ENCODE measurements around the gene EGFL8.
"Not testable (repeated sequence)": the region's sequence is repeated elsewhere in the genome, so short reads cannot be mapped to it uniquely, and the experiment has no call there.

Gene EGFL8

GRCh38 chr6:32140420-32141046, 23.9 kb upstream of the EGFL8 start:
- TF ChIP-seq, protein P1, sequence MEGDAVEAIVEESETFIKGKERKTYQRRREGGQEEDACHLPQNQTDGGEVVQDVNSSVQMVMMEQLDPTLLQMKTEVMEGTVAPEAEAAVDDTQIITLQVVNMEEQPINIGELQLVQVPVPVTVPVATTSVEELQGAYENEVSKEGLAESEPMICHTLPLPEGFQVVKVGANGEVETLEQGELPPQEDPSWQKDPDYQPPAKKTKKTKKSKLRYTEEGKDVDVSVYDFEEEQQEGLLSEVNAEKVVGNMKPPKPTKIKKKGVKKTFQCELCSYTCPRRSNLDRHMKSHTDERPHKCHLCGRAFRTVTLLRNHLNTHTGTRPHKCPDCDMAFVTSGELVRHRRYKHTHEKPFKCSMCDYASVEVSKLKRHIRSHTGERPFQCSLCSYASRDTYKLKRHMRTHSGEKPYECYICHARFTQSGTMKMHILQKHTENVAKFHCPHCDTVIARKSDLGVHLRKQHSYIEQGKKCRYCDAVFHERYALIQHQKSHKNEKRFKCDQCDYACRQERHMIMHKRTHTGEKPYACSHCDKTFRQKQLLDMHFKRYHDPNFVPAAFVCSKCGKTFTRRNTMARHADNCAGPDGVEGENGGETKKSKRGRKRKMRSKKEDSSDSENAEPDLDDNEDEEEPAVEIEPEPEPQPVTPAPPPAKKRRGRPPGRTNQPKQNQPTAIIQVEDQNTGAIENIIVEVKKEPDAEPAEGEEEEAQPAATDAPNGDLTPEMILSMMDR (IDR thresholded peaks at IDR 0.05; ENCODE audit: control insufficient read depth, insufficient read depth, low read depth, low read length, missing control alignments): no peak
- DNase-seq (ENCODE audit: low read depth): no peak
- no peak overlapping the region for H3K4me3 ChIP-seq (ENCODE audit: control insufficient read depth, low read depth, low read length)

DNA sequence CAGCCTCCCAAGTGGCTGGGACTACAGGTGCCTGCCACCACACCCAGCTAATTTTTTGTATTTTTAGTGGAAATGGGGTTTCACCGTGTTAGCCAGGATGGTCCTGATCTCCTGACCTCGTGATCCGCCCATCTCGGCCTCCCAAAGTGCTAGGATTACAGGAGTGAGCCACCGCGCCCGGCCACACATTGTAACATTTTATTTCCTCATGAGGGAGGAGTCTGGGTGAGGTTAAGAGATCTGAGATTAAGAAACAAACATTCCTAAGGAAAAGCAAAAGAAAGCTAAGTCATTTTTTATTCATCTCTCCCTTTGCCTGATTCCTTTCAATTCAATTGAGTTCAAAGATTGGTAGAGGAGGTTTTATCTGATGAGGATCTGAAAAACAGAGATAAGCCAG, 20.2 kb upstream of the EGFL8 start:
- H3K4me3 ChIP-seq (ENCODE audit: control insufficient read depth, low read depth, low read length); DNase-seq (ENCODE audit: low read depth): not testable (repeated sequence)

DNA sequence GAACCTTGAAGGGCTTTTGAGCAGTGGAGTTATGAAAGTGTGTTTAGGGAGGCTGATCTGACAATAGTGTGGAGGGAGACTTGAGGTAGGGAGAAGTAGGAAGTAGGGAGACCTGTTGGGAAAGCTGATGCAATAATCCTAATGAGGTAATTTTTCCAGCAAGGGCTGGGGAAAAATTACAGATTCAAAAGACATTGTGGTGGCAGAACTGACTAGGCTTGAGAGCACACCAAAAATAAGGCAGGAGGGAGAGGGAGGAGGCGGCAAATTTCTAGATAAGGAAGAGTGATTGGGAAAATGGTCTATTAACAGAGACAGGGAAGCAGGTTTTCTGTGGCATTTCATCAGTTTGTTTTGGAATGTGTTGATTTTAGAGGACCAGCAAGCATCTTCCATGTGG, 18.1 kb upstream of the EGFL8 start:
- no peak overlapping the region for H3K4me3 ChIP-seq (ENCODE audit: control insufficient read depth, low read depth, low read length)
- no peak for DNase-seq (ENCODE audit: low read depth)
- TF ChIP-seq, protein P1 (IDR thresholded peaks at IDR 0.05; ENCODE audit: control insufficient read depth, insufficient read depth, low read depth, low read length, missing control alignments): no peak

DNA sequence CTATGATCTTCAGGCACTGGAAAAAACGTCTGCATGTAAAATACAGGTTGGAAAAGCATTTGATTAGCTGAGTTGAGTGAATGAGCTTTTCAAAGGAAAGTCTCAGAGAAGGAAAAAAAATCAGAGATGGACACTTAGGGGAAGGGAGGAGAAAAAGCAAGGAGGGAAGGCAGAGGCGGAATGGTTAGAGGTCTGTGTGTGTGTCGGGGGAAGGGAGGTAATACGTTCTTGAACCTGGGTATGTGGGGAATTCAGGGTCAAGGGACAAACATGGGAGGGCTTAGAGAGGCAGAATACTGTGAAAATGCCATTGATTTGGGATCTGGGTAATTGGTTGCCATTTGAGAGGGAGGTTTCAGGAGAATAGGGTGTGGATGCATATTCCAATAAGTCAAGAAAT, 17.7 kb upstream of the EGFL8 start:
- TF ChIP-seq, protein P1 (IDR thresholded peaks at IDR 0.05; ENCODE audit: control insufficient read depth, insufficient read depth, low read depth, low read length, missing control alignments): no peak
- no peak for DNase-seq (ENCODE audit: low read depth)
- H3K4me3 ChIP-seq (ENCODE audit: control insufficient read depth, low read depth, low read length): no peak overlapping the region

DNA sequence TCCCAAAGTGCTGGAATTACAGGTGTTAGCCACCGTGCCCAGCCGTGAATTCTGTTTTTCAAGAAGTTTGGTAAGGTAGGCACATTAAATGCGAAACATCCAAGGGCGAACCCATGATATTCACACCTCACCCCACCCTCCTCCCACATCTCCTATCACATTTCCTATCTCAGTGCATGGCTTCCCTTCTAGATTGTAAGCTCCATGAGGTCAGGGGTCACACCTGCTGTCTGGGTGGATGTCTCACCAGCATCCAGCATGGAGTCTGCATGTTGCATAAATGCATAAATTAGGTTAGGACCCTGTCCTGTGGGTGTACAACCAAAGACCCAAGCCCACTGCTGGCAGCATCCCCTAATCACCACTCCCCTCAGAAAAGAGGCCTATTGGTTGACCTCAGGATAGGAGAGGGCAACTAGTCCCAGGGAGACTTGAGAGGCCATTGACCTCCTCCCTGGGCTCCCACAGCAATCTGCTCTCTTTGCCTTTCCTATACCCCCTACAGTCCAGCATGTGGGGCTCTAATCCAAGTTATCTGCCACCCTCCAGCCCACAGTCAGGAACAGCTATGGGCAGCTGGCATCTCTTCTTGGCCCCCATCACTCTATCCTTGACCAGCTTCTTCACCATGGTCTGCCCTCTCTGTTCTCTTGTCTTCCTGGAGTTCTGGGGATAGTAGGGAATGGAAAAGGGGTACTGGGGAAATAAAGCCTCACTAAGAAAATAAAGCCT, 16.8 kb upstream of the EGFL8 start:
- TF ChIP-seq, protein P1 (IDR thresholded peaks at IDR 0.05; ENCODE audit: control insufficient read depth, insufficient read depth, low read depth, low read length, missing control alignments): no peak
- H3K4me3 ChIP-seq (ENCODE audit: control insufficient read depth, low read depth, low read length): no peak overlapping the region
- no peak for DNase-seq (ENCODE audit: low read depth)

- no peak for DNase-seq (ENCODE audit: low read depth)
- TF ChIP-seq, protein P1 (IDR thresholded peaks at IDR 0.05; ENCODE audit: control insufficient read depth, insufficient read depth, low read depth, low read length, missing control alignments): no peak
- no peak overlapping the region for H3K4me3 ChIP-seq (ENCODE audit: control insufficient read depth, low read depth, low read length)
These were observed 15.9 kb upstream of the EGFL8 start for GRCh38 chr6:32148289-32149091.

Measured in AG09309 (cell line).